SU-DHL-6 (cell line): Measurements from ENCODE around the gene KIF5B.
"Not testable (repeated sequence)": the region's sequence is repeated elsewhere in the genome, so short reads cannot be mapped to it uniquely, and the experiment has no call there.

Source experiments
- CTCF ChIP-seq: fragments of 200-600 bp; sonication (generic); IDR thresholded peaks from one replicate; pipeline ENCODE4 v1.5.1; 2017; ENCODE audit warnings: antibody characterized with exemption, mild to moderate bottlenecking, low read length, moderate library complexity; ENCODE audit not compliant: insufficient read depth, poor library complexity, severe bottlenecking
- EZH2phosphoT487 ChIP-seq: fragments of 200-600 bp; sonication (generic), shearing (Covaris generic); conservative IDR thresholded peaks from 2 replicates; pipeline ENCODE4 v1.6.1; 2018; ENCODE audit warnings: mild to moderate bottlenecking, antibody characterized with exemption, low read length, moderate library complexity, mixed read lengths

GRCh38 chr10:31969847-31970246 is 86.4 kb downstream of the KIF5B start:
- TF ChIP-seq CTCF, EZH2phosphoT487: not testable (repeated sequence)
